GM18951 (cell line): ENCODE measurements around the gene USP26.
"Not testable (repeated sequence)": the region's sequence is repeated elsewhere in the genome, so short reads cannot be mapped to it uniquely, and the experiment has no call there.

Experiments used
- POLR2A ChIP-seq: IDR thresholded peaks from 4 replicates; pipeline ENCODE4 v1.6.1; 2011; ENCODE audit warnings: mild to moderate bottlenecking; ENCODE audit not compliant: insufficient read length, insufficient read depth; ENCODE audit errors: extremely low read depth
- in situ Hi-C: fragments of 300-500 bp; cut with MboI; formaldehyde crosslinking; loops from one replicate; pipeline ENCODE4 v1.12.0; 2022; ENCODE audit warnings: low sequenced_read_pairs, mixed read lengths, inconsistent platforms; ENCODE audit not compliant: unreplicated experiment

The USP26 gene

GRCh38 chrX:133056341-133056740, 40.6 kb downstream of the USP26 start:
- TF ChIP-seq POLR2A: no peak
- in situ Hi-C loops: no loop called here

- TF ChIP-seq POLR2A: no peak
- in situ Hi-C loops: no loop called here
Measured at GRCh38 chrX:133054761-133055405, 42.0 kb downstream of the USP26 start.

DNA sequence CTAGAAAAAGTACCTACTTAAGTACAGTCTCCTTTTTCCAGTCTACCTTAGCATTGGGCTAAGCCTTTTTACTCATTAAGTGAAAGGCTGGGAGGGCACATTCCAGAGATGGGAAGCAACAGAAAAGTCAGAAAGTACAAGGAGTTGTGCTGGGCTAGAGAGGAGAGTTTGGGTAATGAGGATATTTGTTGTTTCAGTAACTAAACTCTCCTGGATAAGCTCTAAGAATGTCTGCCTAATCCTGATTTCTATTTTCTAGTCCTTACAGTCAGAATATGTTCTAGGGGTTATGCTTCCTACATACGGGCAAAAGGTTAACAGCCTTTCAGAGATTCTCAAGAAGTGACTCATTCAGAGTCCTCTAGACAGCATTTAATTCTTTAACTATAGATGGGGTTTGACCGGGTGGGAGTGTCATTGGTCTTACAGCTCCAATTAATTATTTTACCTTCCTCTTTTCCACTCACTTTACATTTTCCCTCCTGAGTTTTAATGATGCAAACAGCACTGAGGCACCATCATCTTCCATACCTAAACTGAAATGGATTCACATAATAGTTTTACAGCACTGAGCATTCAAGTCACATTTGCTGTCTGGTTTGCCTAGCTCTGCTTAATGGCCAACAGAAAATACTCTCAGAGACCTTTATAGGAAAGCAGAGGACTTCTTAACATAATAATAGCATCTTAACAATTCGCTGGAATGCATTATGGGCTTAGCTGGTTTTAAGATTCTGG, 42.9 kb downstream of the USP26 start:
- in situ Hi-C loops: no loop called here

GRCh38 chrX:133048751-133049150, 48.2 kb downstream of the USP26 start:
- in situ Hi-C loops: no loop called here
- TF ChIP-seq POLR2A: no peak

More for the DNA sequence above, 42.9 kb downstream of the USP26 start:
- TF ChIP-seq POLR2A: no peak

- in situ Hi-C loops: no loop called here
- no peak for TF ChIP-seq POLR2A
Measured at GRCh38 chrX:133046601-133047000, 50.3 kb downstream of the USP26 start.

DNA sequence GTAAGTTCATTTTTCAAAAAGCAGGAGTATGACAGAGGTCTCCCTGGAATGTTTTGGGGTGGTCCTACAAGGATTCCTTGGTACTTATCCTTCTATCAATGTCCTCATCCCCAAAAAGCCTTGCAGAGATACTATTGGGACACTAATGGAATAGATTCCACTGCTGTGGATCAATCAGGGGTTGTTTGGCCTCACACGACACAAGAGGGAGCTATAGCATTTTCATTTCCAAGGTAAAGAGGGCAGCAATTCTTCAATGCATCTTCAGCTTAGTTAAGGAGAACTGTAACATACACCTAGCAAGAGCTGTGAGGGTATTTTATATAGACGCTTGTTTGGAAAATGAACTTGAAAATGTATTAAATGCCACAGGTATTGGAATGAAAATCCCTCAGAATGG, 50.9 kb downstream of the USP26 start:
- no peak for TF ChIP-seq POLR2A
- in situ Hi-C loops: no loop called here

DNA sequence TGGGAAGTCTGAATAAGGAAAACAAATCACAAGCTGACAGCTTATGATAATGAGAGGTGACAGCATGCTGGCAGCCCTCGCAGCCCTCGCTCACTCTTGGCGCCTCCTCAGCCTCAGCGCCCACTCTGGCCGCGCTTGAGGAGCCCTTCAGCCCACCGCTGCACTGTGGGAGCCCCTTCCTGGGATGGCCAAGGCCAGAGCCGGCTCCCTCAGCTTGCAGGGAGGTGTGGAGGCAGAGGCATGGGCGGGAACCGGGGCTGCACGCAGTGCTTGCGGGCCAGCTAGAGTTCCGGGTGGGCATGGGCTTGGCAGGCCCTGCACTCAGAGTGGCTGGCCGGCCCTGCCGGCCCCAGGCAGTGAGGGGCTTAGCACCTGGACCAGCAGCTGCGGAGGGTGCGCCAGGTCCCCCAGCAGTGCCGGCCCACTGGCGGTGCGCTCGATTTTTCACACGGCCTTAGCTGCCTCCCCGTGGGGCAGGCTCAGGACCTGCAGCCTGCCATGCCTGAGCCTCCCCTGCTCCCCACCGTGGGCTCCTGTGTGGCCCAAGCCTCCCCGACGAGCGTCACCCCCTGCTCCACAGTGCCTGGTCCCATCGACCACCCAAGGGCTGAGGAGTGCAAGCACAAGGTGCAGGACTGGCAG, 52.6 kb downstream of the USP26 start:
- in situ Hi-C loops: not testable (repeated sequence)

GRCh38 chrX:133042260-133042659, 54.6 kb downstream of the USP26 start:
- in situ Hi-C loops: no loop called here
- no peak for TF ChIP-seq POLR2A

- in situ Hi-C loops: no loop called here
- no peak for TF ChIP-seq POLR2A
Measured at GRCh38 chrX:133033010-133033409, 63.9 kb downstream of the USP26 start.

DNA sequence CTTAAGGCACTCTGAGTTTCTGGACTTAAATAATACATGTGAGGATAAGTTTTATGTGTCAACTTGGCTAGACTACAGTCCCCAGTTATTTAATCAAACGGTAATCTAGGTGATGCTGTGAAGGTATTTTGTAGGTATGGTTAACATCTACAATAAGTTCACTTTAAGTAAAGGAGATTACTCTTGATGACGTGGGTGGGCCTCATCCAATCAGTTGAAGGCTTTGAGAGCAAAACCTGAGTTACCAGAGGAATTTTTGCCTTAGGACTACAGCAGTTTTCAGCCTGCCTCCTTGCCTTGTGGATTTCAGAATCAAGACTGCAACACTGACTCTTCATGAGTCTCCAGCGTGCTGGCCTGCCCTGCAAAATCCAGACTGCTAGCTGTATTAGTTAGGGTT, 78.7 kb downstream of the USP26 start:
- in situ Hi-C loops: no loop called here
- TF ChIP-seq POLR2A: no peak

DNA sequence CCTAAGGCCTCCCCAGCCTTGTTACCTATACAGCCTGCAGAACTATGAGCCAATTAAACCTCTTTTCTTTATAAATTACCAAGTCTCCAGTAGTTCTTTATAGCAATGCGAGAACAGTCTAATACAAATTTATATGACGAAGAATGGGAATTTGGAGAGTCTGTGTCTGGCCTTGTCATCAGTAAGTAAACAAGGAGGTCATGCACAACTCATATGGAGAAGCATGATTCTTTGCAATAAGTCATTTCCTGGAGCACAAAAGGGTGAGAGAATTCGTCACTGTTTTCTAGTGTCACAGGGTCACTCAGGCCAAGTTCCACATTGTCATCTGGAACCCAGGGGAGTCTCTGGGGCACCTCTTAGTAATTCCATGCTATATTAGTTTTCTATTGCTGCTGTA, 89.5 kb downstream of the USP26 start:
- TF ChIP-seq POLR2A: no peak
- in situ Hi-C loops: no loop called here

DNA sequence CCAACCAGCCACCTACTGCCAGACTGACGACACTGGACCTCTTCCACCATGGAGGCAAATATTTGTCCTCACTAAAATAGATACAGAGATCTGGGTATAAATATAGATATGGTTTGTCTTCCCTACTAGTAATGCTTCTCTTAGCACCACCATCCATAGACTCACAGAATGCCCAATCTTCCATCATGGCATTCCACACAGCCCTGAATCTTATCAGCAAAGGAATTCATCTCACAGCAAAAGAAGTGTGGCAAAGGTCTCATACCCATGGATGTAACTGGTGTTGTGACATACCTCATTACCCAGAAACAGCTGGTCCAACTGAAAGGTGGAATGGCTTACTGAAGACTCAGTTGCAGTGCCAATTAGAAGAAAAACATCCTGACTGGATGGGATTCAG, 91.3 kb downstream of the USP26 start:
- in situ Hi-C loops: no loop called here
- TF ChIP-seq POLR2A: no peak

DNA sequence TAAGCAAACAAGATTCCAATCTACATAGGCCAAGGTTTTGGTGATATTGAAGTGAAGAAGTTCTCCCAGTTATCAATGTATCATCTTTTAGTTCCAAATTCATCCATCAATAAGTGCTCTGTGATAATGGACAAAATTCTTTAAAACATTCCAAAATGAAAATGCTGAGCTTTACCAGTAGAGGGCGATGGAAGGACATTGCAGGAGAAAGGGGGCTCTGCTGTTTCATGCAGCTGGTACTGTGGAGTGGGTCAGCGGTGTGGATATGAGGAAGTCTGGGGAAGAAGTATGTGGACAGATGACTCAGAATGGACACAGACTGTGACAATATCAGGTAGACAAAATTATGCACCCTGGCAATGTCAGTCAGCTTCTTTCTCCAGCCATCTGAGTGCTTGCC, 91.9 kb downstream of the USP26 start:
- in situ Hi-C loops: no loop called here
- no peak for TF ChIP-seq POLR2A

- in situ Hi-C loops: no loop called here
Measured at GRCh38 chrX:132999209-132999608, 97.7 kb downstream of the USP26 start.

More at GRCh38 chrX:132999209-132999608, 97.7 kb downstream of the USP26 start:
- TF ChIP-seq POLR2A: no peak
